ENCODE results near the gene CNIH3. TPM values are rescaled to one million over a fixed set of nuclear protein-coding genes. Genes with fewer than 3 reads are reported as not detected.

The CNIH3 gene
- total and polyA plus RNA-seq, 2 donors (not counting 3 experiments of a cell fraction or from before 2014, with no cell fraction given), result 1.3 to 2.5 TPM

DNA sequence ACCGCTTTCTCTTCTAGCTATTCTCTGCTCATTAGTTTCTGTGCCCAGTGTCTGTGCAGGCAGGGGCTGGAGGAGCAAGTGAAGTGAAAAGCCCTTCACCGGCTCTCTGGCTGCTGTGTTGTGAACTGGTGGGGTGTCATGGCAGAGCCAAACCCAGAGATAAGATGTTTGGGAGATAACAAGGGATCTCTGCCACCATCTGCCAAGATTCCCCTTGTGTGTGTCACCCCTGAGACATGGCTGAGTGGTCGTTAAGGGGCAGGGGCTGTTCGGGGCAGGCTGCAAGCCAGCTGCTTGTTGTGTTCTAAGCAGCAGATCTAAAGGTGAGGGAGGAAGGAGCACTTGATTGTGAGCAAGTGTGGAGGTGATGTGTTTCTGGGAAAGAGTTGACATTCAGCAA lies 24.5 kb downstream of the CNIH3 start:
- Histone ChIP-seq H3K27ac (ENCODE audit: insufficient read depth, low read depth, low read length) (no peak overlapping the region), H3K9me1 (replicated peaks; ENCODE audit: control insufficient read depth, extremely low read depth, insufficient read depth, low read length) (no peaks in the 10 kb centered on the region), H3K4me1 (ENCODE audit: control insufficient read depth, extremely low read depth, insufficient read depth, low read length) (peaks cover 3% of the 10 kb centered on the region), H3K4me3 (replicated peaks in 1 of 3; ENCODE audit: insufficient read depth in 1 of 3, low read depth in 1 of 3, low read length in 3 of 3) (no peak overlapping the region), H3K79me2 (ENCODE audit: control insufficient read depth, insufficient read depth, low read length) (no peaks in the 10 kb centered on the region), H4K20me1 (replicated peaks; ENCODE audit: control insufficient read depth, extremely low read depth, insufficient read depth, low read length) (no peaks in the 10 kb centered on the region), H3K9me3 (replicated peaks; ENCODE audit: control insufficient read depth, insufficient read depth, low read length) (no peaks in the 10 kb centered on the region), H3K27me3 (ENCODE audit: control insufficient read depth in 2 of 2, insufficient read depth in 2 of 2, low read length in 2 of 2) (no peaks in the 10 kb centered on the region), H2AFZ (ENCODE audit: low read depth, low read length) (no peak overlapping the region), H3K9ac (replicated peaks; ENCODE audit: extremely low read depth, insufficient read depth, low read length) (no peak overlapping the region), H3K4me2 (ENCODE audit: insufficient read depth, low read length) (no peak overlapping the region), H3K36me3 (ENCODE audit: control insufficient read depth in 2 of 2, extremely low read depth in 1 of 2, insufficient read depth in 2 of 2, low read length in 2 of 2) (no peaks in the 10 kb centered on the region)
- ChIA-PET POLR2A (no interaction called here), CTCF (no interaction called here)
- no peak for FAIRE-seq
- intact Hi-C loops (cut with micrococcal nuclease) (no loop called here), dilution Hi-C loops (cut with MboI; ENCODE audit: extremely low pct_ligation_motif_present, low sequenced_read_pairs) (no loop called here)
- no TSS peak for BruUV-seq (replicated peaks)
- TF ChIP-seq POLR2AphosphoS5 (IDR thresholded peaks at IDR 0.05; ENCODE audit: insufficient read depth, low read depth, low read length), result no peak
- TF ChIP-seq, protein P1, sequence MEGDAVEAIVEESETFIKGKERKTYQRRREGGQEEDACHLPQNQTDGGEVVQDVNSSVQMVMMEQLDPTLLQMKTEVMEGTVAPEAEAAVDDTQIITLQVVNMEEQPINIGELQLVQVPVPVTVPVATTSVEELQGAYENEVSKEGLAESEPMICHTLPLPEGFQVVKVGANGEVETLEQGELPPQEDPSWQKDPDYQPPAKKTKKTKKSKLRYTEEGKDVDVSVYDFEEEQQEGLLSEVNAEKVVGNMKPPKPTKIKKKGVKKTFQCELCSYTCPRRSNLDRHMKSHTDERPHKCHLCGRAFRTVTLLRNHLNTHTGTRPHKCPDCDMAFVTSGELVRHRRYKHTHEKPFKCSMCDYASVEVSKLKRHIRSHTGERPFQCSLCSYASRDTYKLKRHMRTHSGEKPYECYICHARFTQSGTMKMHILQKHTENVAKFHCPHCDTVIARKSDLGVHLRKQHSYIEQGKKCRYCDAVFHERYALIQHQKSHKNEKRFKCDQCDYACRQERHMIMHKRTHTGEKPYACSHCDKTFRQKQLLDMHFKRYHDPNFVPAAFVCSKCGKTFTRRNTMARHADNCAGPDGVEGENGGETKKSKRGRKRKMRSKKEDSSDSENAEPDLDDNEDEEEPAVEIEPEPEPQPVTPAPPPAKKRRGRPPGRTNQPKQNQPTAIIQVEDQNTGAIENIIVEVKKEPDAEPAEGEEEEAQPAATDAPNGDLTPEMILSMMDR (IDR thresholded peaks at IDR 0.05; ENCODE audit: extremely low read depth in 1 of 2, insufficient read depth in 1 of 2, low read depth in 1 of 2, low read length in 2 of 2), result no peak
- no peak for TF ChIP-seq JUN (IDR thresholded peaks at IDR 0.05; ENCODE audit: borderline replicate concordance, insufficient read depth, insufficient read length, low read depth)
- TF ChIP-seq POLR2A (IDR thresholded peaks at IDR 0.05; ENCODE audit: low read depth, low read length), result no peak
- no peak for TF ChIP-seq EZH2 (IDR thresholded peaks at IDR 0.05; ENCODE audit: borderline replicate concordance, low read depth, low read length, severe bottlenecking)
- no peak for TF ChIP-seq MYC (IDR thresholded peaks at IDR 0.05; ENCODE audit: low read depth, low read length)
- TF ChIP-seq GATA2 (IDR thresholded peaks at IDR 0.05; ENCODE audit: insufficient read depth, insufficient read length, low read depth, low read length), result no peak
- TF ChIP-seq MAX (IDR thresholded peaks at IDR 0.05; ENCODE audit: insufficient read depth, insufficient read length), result no peak
- no peak for TF ChIP-seq FOS (IDR thresholded peaks at IDR 0.05; ENCODE audit: borderline replicate concordance, insufficient read depth, low read length)
- no peak for DNase-seq (ENCODE audit: low read depth, low spot score)

Data from endothelial cell of umbilical vein (primary cell).